GM19463 (cell line): Measurements from ENCODE around the gene ZBTB9.
"Not testable (repeated sequence)": the region's sequence is repeated elsewhere in the genome, so short reads cannot be mapped to it uniquely, and the experiment has no call there.

Experiments
- ATAC-seq: cut with Tn5 transposase; IDR thresholded peaks from one replicate; pipeline ENCODE4 v1.9.1; 2021; ENCODE audit warnings: mild to moderate bottlenecking, moderate library complexity; ENCODE audit not compliant: unreplicated experiment

ZBTB9 gene

GRCh38 chr6:33458676-33459075 is 4.3 kb downstream of the ZBTB9 start:
- no peak for ATAC-seq

- no peak for ATAC-seq
These were observed 4.8 kb downstream of the ZBTB9 start for GRCh38 chr6:33459226-33459625.

- ATAC-seq, result no peak
These were observed 11.8 kb downstream of the ZBTB9 start for GRCh38 chr6:33466075-33466735.

GRCh38 chr6:33467091-33467490 is 12.7 kb downstream of the ZBTB9 start:
- no peak for ATAC-seq

- no peak for ATAC-seq
These were observed 15.3 kb downstream of the ZBTB9 start for GRCh38 chr6:33469661-33470060.

- ATAC-seq, result no peak
These were observed 23.5 kb downstream of the ZBTB9 start for GRCh38 chr6:33477864-33478263.

- no peak for ATAC-seq
These were observed 26.8 kb downstream of the ZBTB9 start for GRCh38 chr6:33481192-33481591.

- ATAC-seq, result not testable (repeated sequence)
These were observed 28.2 kb downstream of the ZBTB9 start for GRCh38 chr6:33482620-33483019.

GRCh38 chr6:33483678-33484077 is 29.3 kb downstream of the ZBTB9 start:
- ATAC-seq, result no peak

GRCh38 chr6:33484673-33485262 is 30.4 kb downstream of the ZBTB9 start:
- ATAC-seq, result not testable (repeated sequence)

- ATAC-seq, result not testable (repeated sequence)
These were observed 31.3 kb downstream of the ZBTB9 start for GRCh38 chr6:33485680-33486079.

- no peak for ATAC-seq
These were observed 34.0 kb downstream of the ZBTB9 start for GRCh38 chr6:33488339-33488738.

- ATAC-seq, result no peak
These were observed 35.8 kb downstream of the ZBTB9 start for GRCh38 chr6:33490198-33490597.

- no peak for ATAC-seq
These were observed 36.2 kb downstream of the ZBTB9 start for GRCh38 chr6:33490621-33491020.

- no peak for ATAC-seq
These were observed 37.7 kb downstream of the ZBTB9 start for GRCh38 chr6:33492093-33492492.

GRCh38 chr6:33497157-33497556 is 42.8 kb downstream of the ZBTB9 start:
- ATAC-seq, result no peak

GRCh38 chr6:33502486-33502885 is 48.1 kb downstream of the ZBTB9 start:
- no peak for ATAC-seq

GRCh38 chr6:33504486-33504885 is 50.1 kb downstream of the ZBTB9 start:
- ATAC-seq, result no peak

- no peak for ATAC-seq
These were observed 51.4 kb downstream of the ZBTB9 start for GRCh38 chr6:33505548-33506370.
